ENCODE results near the gene IGF1R. TPM values are rescaled to one million over a fixed set of nuclear protein-coding genes. Genes with fewer than 3 reads are reported as not detected.

Gene IGF1R
- total and polyA plus RNA-seq, 2 of the 13 experiments (the other 11 are each of a cell fraction or from before 2014, with no cell fraction given) = 15.9 to 18.4 TPM

GRCh38 chr15:98735304-98735703, 87.0 kb downstream of the IGF1R start (continued):
- no peak for TF ChIP-seq ZNF280D (CRISPR knock-in tag; IDR thresholded peaks at IDR 0.05)

GRCh38 chr15:98735895-98736617, 87.7 kb downstream of the IGF1R start:
- Histone ChIP-seq H4K20me1 (ENCODE audit: insufficient read depth, low read length) (peaks cover 55% of the 10 kb centered on the region), H3K9ac (ENCODE audit: insufficient read depth, low read depth, low read length) (no peak overlapping the region), H3K4me2 (ENCODE audit: low read depth, low read length) (no peak overlapping the region), H3K27me3 (ENCODE audit: control insufficient read depth in 1 of 2, insufficient read depth in 2 of 2, low read length in 2 of 2) (no peaks in the 10 kb centered on the region), H3K36me3 (replicated peaks in 1 of 2; ENCODE audit: control insufficient read depth in 1 of 2, insufficient read depth in 2 of 2, low read length in 2 of 2) (no peaks in the 10 kb centered on the region), H3K4me3 (replicated peaks in 1 of 3; ENCODE audit: insufficient read depth in 1 of 3, low read depth in 2 of 3, low read length in 3 of 3) (no peak overlapping the region), H3K27ac (ENCODE audit: extremely low read length, insufficient read depth, low read length) (no peak overlapping the region), H3K4me1 (ENCODE audit: insufficient read depth, low read length) (peaks cover 100% of the 10 kb centered on the region), H3K79me2 (ENCODE audit: insufficient read depth, low read length) (peaks cover 99% of the 10 kb centered on the region), H2AFZ (ENCODE audit: low read length) (no peak overlapping the region), H3K9me3 (ENCODE audit: low read length) (no peaks in the 10 kb centered on the region)
- BruUV-seq (replicated peaks) = no TSS peak
- ChIA-PET CTCF (ENCODE audit: low intra/inter-chr PET ratio, low total read pairs) (no interaction called here), POLR2A (no interaction called here)
- DNase-seq (ENCODE audit: low spot score) = no peak
- 96% methylated on average over 4 of the region's 4 CpGs for WGBS (ENCODE audit: low lambda C conversion rate)
- ATAC-seq = no peak
- no peak for FAIRE-seq
- intact Hi-C loops (cut with micrococcal nuclease; ENCODE audit: unreplicated experiment) (no loop called here), in situ Hi-C loops (cut with HindIII; ENCODE audit: extremely low pct_ligation_motif_present, low pct_unique_long_range_greater_than_20kb) (no loop called here)
- no peak for TF ChIP-seq ZNF609 (CRISPR knock-in tag; IDR thresholded peaks at IDR 0.05; ENCODE audit: borderline replicate concordance)
- TF ChIP-seq SNAPC5 (CRISPR knock-in tag; IDR thresholded peaks at IDR 0.05; ENCODE audit: borderline replicate concordance) = no peak
- no peak for TF ChIP-seq GABPA (IDR thresholded peaks at IDR 0.05; ENCODE audit: low read depth, low read length)
- TF ChIP-seq GABPA (CRISPR knock-in tag; IDR thresholded peaks at IDR 0.05; ENCODE audit: low read depth) = no peak
